ENCODE data around the gene LBP. TPM values are rescaled to one million over a fixed set of nuclear protein-coding genes. Genes with fewer than 3 reads are reported as not detected.
A peak's percentile ranks its signal among the peaks of the same experiment; 100 is the strongest.

The LBP gene
- total and polyA plus RNA-seq, 2 donors (not counting 1 experiment from before 2014, with no cell fraction given) = not detected

GRCh38 chr20:38303908-38304379 is 42.3 kb upstream of the LBP start, which contains the start of gene BPI:
BPI (plus strand) TSS chr20:38304156; CDS start chr20:38304224, 68 bp downstream.
- Mint-ChIP-seq H3K27me3 (peaks cover 65% of the 10 kb centered on the region), H3K27ac (no peak within 1 kb of the TSS), H3K4me3 (no peak within 1 kb of the TSS), H3K4me1 (peaks cover 12% of the 10 kb centered on the region), H3K9me3 (ENCODE audit: insufficient read depth) (no peaks in the 10 kb centered on the region)
- intact Hi-C loops (cut with micrococcal nuclease) = no loop called here
- TF ChIP-seq EZH2 (IDR thresholded peaks at IDR 0.05; ENCODE audit: borderline replicate concordance, insufficient read depth, low read depth, low read length, poor library complexity, severe bottlenecking) = no peak
- no peak for TF ChIP-seq CTCF (IDR thresholded peaks at IDR 0.05)
- Histone ChIP-seq H3K9me3 (ENCODE audit: control extremely low read depth in 1 of 3, control insufficient read depth in 2 of 3, insufficient read depth in 1 of 3, low read length in 2 of 3) (peaks cover 0 to 6% (median 0%) of the 10 kb centered on the region in 3 donors), H3K9ac (ENCODE audit: low read length) (no peak within 1 kb of the TSS), H3K4me1 (ENCODE audit: control insufficient read depth in 2 of 2, insufficient read depth in 2 of 2, low read length in 2 of 2) (peaks cover 4 to 8% of the 10 kb centered on the region in 2 donors), H3K79me2 (ENCODE audit: control insufficient read depth, insufficient read depth, low read length) (no peaks in the 10 kb centered on the region), H3K27me3 (replicated peaks in 1 of 4; ENCODE audit: control extremely low read depth in 1 of 4, control insufficient read depth in 3 of 4, insufficient read depth in 4 of 4, low read length in 3 of 4) (peaks cover 0 to 41% (median 19%) of the 10 kb centered on the region in 4 experiments), H3K4me2 (replicated peaks; ENCODE audit: low read depth, low read length, poor library complexity, severe bottlenecking) (no peak within 1 kb of the TSS), H3K4me3 (ENCODE audit: control extremely low read depth in 1 of 5, extremely low read depth in 1 of 5, insufficient read depth in 1 of 5, low read depth in 2 of 5, low read length in 4 of 5) (no peak within 1 kb of the TSS), H4K20me1 (ENCODE audit: control insufficient read depth, insufficient read depth, low read length, poor library complexity, severe bottlenecking) (no peaks in the 10 kb centered on the region), H3K36me3 (replicated peaks in 1 of 2; ENCODE audit: control extremely low read depth in 1 of 2, control insufficient read depth in 1 of 2, extremely low read depth in 1 of 2, insufficient read depth in 2 of 2, low read length in 1 of 2) (no peaks in the 10 kb centered on the region), H2AFZ (ENCODE audit: insufficient read depth, low read depth, low read length, poor library complexity, severe bottlenecking) (no peak within 1 kb of the TSS), H3K27ac (ENCODE audit: low read length in 2 of 2) (no peak within 1 kb of the TSS)
- 2% methylated on average over 20 of the region's 21 CpGs for WGBS (ENCODE audit: insufficient coverage)
- no peak for ATAC-seq (ENCODE audit: low read depth)
- ChIA-PET POLR2A (no interaction called here), CTCF (no interaction called here)
- no peak for DNase-seq

GRCh38 chr20:38304845-38305447 is 41.3 kb upstream of the LBP start:
- Histone ChIP-seq H3K4me2 (replicated peaks; ENCODE audit: low read depth, low read length, poor library complexity, severe bottlenecking) (no peak overlapping the region), H3K9me3 (ENCODE audit: control extremely low read depth in 1 of 3, control insufficient read depth in 2 of 3, insufficient read depth in 1 of 3, low read length in 2 of 3) (peaks cover 0 to 6% (median 0%) of the 10 kb centered on the region in 3 donors), H4K20me1 (ENCODE audit: control insufficient read depth, insufficient read depth, low read length, poor library complexity, severe bottlenecking) (no peaks in the 10 kb centered on the region), H3K4me1 (ENCODE audit: control insufficient read depth in 2 of 2, insufficient read depth in 2 of 2, low read length in 2 of 2) (peaks cover 4 to 8% of the 10 kb centered on the region in 2 donors), H2AFZ (ENCODE audit: insufficient read depth, low read depth, low read length, poor library complexity, severe bottlenecking) (no peak overlapping the region), H3K79me2 (ENCODE audit: control insufficient read depth, insufficient read depth, low read length) (no peaks in the 10 kb centered on the region), H3K27me3 (replicated peaks in 1 of 4; ENCODE audit: control extremely low read depth in 1 of 4, control insufficient read depth in 3 of 4, insufficient read depth in 4 of 4, low read length in 3 of 4) (peaks cover 0 to 46% (median 19%) of the 10 kb centered on the region in 4 experiments), H3K9ac (ENCODE audit: low read length) (no peak overlapping the region), H3K27ac (ENCODE audit: low read length in 2 of 2) (no peak overlapping the region), H3K4me3 (ENCODE audit: control extremely low read depth in 1 of 5, extremely low read depth in 1 of 5, insufficient read depth in 1 of 5, low read depth in 2 of 5, low read length in 4 of 5) (no peak overlapping the region), H3K36me3 (replicated peaks in 1 of 2; ENCODE audit: control extremely low read depth in 1 of 2, control insufficient read depth in 1 of 2, extremely low read depth in 1 of 2, insufficient read depth in 2 of 2, low read length in 1 of 2) (no peaks in the 10 kb centered on the region)
- Mint-ChIP-seq H3K9me3 (ENCODE audit: insufficient read depth) (no peaks in the 10 kb centered on the region), H3K27me3 (peaks cover 72% of the 10 kb centered on the region), H3K4me3 (no peak overlapping the region), H3K27ac (no peak overlapping the region), H3K4me1 (peaks cover 12% of the 10 kb centered on the region)
- ChIA-PET POLR2A (no interaction called here), CTCF (no interaction called here)
- TF ChIP-seq EZH2 (IDR thresholded peaks at IDR 0.05; ENCODE audit: borderline replicate concordance, insufficient read depth, low read depth, low read length, poor library complexity, severe bottlenecking) = no peak
- no peak for TF ChIP-seq CTCF (IDR thresholded peaks at IDR 0.05)
- WGBS (ENCODE audit: insufficient coverage) = 39% methylated on average over 6 of the region's 8 CpGs
- intact Hi-C loops (cut with micrococcal nuclease) = no loop called here
- DNase-seq (peak; percentile 8), ATAC-seq (ENCODE audit: low read depth) (no peak)

Measured in B cell (primary cell).